ENCODE data around the gene RUNX2.

RUNX2 gene

GRCh38 chr6:45657226-45657625 is 329.1 kb downstream of the RUNX2 start:
- H3K4me3 ChIP-seq (ENCODE audit: low read length), result no peak overlapping the region
- no peak for TF ChIP-seq CTCF (conservative IDR thresholded peaks at IDR 0.05; ENCODE audit: low read length)
- peak; percentile 90 for DNase-seq (ENCODE audit: low read depth)

- no peak for TF ChIP-seq CTCF (conservative IDR thresholded peaks at IDR 0.05; ENCODE audit: low read length)
- peak; percentile 52 for DNase-seq (ENCODE audit: low read depth)
Measured at GRCh38 chr6:45658400-45658799, 330.3 kb downstream of the RUNX2 start.

GRCh38 chr6:45658958-45659357 is 330.8 kb downstream of the RUNX2 start:
- H3K4me3 ChIP-seq (ENCODE audit: low read length), result no peak overlapping the region
- TF ChIP-seq CTCF (conservative IDR thresholded peaks at IDR 0.05; ENCODE audit: low read length), result no peak
- DNase-seq (ENCODE audit: low read depth), result no peak

More at GRCh38 chr6:45658400-45658799, 330.3 kb downstream of the RUNX2 start:
- no peak overlapping the region for H3K4me3 ChIP-seq (ENCODE audit: low read length)

- no peak for TF ChIP-seq CTCF (conservative IDR thresholded peaks at IDR 0.05; ENCODE audit: low read length)
Measured at GRCh38 chr6:45661661-45662060, 333.5 kb downstream of the RUNX2 start.

GRCh38 chr6:45663251-45664221 is 335.4 kb downstream of the RUNX2 start:
- no peak overlapping the region for H3K4me3 ChIP-seq (ENCODE audit: low read length)
- TF ChIP-seq CTCF (conservative IDR thresholded peaks at IDR 0.05; ENCODE audit: low read length), result no peak
- no peak for DNase-seq (ENCODE audit: low read depth)

More at GRCh38 chr6:45661661-45662060, 333.5 kb downstream of the RUNX2 start:
- peak; percentile 87 for DNase-seq (ENCODE audit: low read depth)
- H3K4me3 ChIP-seq (ENCODE audit: low read length), result no peak overlapping the region

GRCh38 chr6:45664707-45665106 is 336.6 kb downstream of the RUNX2 start:
- DNase-seq (ENCODE audit: low read depth), result no peak
- no peak for TF ChIP-seq CTCF (conservative IDR thresholded peaks at IDR 0.05; ENCODE audit: low read length)
- H3K4me3 ChIP-seq (ENCODE audit: low read length), result no peak overlapping the region

- H3K4me3 ChIP-seq (ENCODE audit: low read length), result no peak overlapping the region
- no peak for DNase-seq (ENCODE audit: low read depth)
- no peak for TF ChIP-seq CTCF (conservative IDR thresholded peaks at IDR 0.05; ENCODE audit: low read length)
Measured at GRCh38 chr6:45665859-45666258, 337.7 kb downstream of the RUNX2 start.

All from AG10803 (cell line).